Activated gamma-delta T cell (primary cell): ENCODE measurements around the gene NSUN4.
"Not testable (repeated sequence)": the region's sequence is repeated elsewhere in the genome, so short reads cannot be mapped to it uniquely, and the experiment has no call there.

ENCODE experiments used
- DNase-seq: peaks from one replicate; lab custom pipeline; 2025; lab: John Stamatoyannopoulos, UW

NSUN4 gene

DNA sequence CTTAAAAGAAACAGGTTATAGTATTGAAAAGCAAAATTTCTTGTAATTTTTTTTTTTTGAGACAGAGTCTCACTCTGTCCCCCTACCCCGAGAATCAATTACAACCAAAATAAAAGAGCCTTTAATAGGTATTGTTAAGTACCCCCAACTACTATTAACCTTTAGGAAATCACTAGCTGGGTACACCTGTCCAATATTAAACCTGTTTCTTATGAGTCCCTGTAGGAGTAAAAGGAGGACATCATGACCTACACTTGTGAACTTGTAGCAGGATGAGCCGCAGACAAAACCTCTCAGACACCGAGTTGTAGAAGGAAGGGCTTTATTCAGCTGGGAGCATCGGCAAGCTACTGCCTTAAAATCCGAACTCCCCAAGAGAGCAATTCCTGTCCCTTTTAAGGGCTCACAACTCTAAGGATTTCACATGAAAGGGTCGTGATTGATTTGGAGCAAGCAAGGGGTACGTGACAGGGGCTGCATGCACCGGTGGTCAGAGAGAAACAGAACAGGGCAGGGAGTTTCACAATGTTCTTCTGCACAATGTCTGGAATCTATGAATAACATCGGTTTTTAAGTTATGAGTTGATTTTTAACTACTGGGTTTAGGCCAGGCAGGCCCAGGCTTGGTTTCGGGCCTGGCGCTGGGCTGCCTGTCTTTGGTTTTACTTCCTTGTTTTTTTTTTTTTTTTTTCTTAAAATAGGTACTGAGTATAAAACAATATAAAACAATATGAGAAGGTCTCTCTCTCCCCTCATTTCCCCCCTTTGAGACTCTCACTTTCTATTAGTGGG is 15.1 kb upstream of the NSUN4 start:
- not testable (repeated sequence) for DNase-seq

DNA sequence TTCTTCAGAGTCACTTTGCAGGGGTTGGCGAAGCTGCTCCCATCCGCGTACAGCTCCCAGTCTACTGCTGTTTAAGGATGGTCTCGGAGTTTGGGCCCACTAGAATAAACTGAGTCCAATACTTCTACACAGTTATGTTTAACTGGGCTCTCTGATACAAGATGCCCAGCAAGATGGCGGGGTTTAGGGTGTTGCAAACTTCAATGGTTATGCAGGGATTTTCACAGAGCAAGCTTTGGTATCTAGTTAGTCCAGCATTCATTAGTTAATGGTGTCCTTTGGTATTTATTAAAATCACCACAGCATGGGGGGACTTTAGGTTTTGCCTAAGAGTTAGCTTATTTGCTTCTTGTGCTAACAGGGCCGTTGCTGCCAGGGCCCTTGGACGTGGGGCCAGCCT is 12.4 kb upstream of the NSUN4 start:
- DNase-seq, result not testable (repeated sequence)

DNA sequence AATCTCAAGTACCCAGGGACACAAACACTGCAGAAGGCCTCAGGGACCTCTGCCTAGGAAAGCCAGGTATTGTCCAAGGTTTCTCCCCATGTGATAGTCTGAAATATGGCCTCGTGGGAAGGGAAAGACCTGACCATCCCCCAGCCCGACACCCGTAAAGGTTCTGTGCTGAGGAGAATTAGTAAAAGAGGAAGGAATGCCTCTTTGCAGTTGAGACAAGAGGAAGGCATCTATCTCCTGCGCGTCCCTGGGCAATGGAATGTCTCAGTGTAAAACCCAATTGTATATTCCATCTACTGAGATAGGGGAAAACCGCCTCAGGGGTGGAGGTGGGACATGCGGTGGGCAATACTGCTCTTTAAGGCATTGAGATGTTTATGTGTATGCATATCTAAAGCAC is 10.8 kb upstream of the NSUN4 start:
- DNase-seq, result not testable (repeated sequence)

DNA sequence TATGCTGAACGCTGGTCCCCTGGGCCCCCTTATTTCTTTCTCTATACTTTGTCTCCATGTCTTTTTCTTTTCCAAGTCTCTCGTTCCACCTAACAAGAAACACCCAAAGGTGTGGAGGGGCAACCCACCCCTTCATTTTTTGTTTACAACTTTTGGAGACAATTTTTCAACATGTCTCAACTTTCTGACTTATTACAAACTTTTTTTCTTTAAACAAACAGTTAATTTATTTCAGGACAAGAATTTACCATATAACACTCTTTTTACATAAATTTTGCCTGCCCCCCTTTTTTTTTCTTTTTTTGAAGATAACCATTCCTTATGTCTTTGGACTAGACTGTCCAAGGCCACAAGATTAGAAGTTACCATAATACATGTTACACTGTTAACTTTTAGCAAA is 10.2 kb upstream of the NSUN4 start:
- not testable (repeated sequence) for DNase-seq

DNA sequence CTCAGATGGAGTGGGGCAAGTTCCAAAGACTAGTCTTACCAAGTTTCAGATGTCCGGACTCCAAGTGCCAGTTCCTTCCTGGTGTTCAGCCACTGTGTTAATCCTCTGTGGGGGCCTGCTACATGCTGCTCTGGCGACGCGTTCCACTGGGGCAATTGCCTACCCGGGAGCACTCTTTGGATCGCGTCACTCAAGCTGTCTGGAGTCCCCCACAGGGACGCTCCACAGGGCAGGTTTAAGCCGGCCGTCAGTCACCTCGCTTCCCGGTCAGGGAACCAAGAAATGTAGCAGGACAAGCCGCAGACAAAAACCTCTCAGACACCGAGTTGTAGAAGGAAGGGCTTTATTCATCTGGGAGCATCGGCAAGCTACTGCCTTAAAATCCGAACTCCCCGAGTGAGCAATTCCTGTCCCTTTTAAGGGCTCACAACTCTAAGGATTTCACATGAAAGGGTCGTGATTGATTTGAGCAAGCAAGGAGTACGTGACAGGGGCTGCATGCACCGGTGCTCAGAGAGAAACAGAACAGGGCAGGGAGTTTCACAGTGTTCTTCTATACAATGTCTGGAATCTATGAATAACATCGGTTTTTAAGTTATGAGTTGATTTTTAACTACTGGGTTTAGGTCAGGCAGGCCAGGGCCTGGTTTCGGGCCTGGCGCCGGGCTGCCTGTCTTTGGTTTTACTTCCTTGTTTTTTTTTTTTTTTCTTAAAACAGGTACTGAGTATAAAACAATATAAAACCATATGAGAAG is 8.6 kb upstream of the NSUN4 start:
- DNase-seq, result not testable (repeated sequence)

DNA sequence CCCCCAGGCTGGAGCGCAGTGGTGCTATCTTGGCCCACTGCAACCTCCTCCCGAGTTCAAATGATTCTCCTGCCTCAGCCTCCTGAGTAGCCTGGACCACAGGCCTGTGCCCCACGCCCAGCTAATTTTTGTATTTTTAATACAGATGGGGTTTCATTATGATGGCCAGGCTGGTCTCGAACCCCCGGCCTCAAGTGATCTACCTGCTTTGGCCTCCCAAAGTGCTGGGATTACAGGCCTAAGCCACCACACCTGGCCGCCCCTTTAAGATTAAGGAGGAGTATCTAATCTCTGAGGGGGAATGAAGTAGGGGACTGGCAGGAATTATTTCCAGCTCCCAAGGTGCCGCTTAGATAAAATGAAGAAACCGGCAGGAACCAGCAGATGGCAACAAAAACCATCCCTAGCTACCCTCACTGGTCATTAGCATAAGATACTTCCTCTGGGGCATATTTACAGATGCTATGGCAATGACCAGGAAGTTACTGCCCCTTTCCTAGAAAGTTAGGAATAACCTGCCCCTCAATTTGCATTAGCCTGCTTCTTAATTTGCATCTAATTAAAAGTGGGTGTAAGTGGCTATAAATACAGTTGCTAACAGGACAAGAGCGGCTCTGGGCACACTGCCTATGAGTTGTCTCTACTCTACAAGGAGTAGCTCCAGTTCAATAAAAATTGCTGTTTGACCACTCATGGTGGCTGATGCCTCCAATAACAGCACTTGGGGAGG is 7.1 kb upstream of the NSUN4 start:
- DNase-seq, result no peak

DNA sequence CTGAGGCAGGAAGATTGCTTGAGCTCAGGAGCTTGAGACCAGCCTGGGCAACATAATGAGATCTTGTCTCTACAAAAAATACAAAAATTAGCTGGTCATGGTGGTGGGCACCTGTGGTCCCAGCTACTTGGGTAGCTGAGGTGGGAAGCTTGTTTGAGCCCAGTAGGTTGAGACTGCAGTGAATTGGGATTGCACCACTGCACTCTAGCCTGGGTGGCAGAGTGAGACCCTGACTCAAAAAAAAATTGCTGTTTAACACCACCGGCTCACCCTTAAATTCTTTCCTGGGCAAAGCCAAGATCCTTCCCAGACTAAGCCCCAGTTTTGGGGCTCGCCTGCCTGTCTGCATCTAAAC is 6.6 kb upstream of the NSUN4 start:
- no peak for DNase-seq

DNA sequence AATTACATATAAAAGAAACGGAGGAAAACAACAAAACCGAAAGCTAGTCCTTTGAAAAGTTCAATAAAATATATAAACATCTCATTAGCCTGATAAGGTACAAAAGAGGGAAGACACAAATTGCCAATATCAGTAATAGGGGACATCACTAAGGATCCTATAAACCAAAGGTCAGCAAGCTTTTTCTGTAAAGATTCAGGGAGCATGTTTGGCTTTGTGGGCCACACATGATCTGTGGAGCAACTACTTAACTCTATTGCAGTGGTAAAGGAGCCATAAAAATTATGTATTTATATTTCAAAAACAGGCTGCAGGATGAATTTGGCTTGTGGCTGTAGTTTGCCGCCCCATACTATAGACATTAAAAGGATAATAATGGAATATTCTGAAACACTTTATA is 5.5 kb upstream of the NSUN4 start:
- no peak for DNase-seq

DNA sequence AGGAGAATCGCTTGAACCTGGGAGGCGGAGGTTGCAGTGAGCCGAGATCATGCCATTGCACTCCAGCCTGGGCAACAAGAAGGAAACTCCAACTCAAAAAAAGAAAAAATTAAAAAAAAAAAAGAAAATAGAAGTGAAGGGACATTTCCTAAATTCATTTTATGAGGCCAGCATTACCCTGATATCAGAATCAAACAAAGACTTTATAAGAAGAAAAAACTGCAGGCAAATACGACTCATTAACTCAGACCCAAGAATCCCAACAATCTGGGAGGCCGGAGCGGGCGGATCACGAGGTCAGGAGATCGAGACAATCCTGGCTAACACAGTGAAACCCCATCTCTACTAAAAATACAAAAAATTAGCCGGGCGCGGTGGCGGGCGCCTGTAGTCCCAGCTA is 3.2 kb upstream of the NSUN4 start:
- not testable (repeated sequence) for DNase-seq

DNA sequence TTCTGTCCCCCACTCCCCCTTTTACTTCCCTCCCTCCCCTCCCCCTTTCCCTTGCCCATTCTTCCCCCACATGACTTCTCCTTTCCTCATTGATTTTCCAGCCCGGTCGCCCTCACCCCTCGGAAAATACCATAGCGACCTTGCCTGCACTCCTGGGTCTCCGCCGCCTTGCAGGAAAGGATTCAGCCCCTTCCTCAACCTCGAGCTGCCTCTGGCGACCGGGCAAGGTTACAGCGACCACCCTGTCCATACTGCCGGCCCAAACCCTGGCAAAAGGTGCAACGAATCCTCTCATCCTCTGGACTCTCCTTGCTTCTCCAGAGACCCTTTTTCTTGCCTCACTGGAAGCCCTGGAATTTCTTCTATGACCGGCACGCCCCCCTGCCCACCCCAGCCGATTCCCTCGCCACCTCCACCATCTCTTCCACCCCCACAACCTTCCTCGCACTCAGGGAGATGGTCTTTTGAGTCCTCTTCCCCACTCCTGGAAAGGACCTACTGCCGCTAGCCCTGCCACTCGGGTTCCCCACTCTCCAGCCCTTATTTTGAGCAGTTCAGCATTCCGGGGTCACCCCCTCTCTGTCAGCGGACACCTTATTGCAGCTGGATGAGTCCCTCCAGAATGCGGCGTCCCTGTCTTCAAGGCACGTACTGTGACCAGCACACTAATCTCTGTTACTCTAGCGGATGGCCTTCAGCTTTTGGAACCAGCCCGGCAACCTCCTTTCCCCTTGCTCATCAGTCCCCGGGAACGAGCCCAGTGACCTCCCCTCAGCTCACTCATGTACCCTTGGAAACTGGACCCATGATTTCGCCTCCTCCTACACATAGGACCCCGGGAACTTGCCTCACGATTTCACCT is 846 bp downstream of the NSUN4 start:
- DNase-seq, result no peak

DNA sequence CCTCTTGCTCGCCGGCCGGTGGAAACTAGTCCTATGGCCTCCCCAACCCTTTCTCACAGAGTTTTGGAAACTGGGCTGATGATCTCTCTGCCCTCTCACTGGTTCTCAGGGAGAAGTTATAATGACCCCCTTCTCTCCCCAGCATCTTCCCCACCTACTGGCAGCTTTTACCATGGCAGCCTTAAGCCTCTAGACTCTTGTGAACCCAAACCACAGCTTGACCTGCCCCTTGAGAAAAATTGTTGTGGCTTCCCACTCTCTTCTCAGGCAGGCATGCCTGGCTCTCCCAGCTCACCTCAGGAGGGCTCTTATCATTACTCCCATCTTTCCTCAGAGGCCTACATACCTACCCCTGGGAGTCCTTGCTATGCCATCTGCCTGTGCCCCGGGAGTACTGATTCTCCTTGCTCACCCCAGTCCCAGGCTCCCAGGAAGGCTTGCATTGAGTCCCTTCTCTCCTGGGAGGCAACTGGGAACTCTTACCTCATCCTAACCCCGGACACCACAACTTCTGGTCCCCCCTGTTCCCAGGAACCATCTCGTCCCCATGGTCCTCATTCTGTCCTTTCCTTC is 1.6 kb downstream of the NSUN4 start:
- DNase-seq, result no peak

DNA sequence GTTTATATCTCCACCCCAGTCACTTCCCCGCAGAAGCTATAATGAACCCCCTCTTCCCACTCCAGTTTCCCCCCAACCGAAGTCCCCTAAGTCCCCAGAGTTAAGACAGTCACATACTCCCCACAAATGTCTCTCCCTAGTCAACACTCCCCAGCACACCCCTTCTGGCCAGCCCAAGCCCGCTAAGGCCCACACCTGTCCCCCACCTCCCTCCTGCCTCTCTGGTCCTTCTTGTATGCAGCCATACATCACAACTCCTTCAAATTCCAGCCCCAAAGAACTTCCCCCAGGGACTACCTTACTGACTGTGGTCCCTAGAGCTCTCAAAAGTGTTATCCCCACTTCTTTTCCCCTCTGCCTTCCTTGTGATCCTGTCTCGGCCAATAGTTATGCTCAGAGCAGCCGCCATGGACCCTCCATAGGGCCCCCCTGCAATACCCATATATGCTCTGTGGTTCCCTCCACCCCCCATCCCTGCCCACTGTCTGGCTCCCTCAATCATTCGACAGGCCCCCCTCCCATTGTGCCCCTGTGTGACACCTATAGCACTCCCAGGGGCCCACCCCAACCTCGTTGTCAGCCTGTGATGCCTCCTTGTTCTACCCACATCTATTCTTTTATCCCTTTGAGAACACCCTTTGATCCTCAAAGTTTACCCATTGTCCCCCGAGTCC is 2.2 kb downstream of the NSUN4 start:
- no peak for DNase-seq

DNA sequence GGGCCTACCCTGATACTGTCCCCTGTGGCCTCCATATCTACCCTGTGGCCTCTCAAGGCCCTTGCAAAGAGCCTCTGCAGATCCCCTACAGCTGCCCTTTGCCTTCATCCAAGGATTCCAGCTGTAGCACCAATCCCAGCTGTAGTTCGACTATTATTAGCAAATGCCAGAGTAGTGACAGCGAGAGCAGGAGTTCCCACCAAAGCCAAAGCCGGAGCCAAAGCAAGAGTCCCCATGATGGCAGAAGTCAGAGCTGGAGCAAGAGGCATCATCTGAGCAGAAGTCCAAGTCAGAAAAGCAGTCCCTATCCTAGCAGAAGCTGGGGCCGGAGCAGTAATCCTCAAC is 2.7 kb downstream of the NSUN4 start:
- no peak for DNase-seq

DNA sequence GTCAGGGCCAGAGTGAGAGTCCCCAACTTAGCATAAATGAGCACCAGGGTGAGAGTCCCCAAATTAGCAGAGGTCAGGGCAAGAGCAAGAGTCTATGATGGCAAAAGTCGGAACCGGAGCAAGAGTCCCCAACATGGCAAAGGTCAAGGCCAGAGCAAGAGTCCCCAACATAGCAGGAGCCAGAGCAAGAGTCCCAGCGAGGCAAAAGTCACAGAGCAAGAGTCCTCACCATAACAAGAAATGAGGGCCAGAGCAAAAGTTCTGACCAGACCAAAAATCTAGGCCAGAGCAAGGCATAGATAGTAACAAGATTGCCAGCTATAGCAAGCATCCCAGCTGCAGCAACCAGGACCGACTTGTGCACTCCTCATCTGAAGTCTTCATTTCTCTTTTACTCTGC is 3.1 kb downstream of the NSUN4 start:
- no peak for DNase-seq

DNA sequence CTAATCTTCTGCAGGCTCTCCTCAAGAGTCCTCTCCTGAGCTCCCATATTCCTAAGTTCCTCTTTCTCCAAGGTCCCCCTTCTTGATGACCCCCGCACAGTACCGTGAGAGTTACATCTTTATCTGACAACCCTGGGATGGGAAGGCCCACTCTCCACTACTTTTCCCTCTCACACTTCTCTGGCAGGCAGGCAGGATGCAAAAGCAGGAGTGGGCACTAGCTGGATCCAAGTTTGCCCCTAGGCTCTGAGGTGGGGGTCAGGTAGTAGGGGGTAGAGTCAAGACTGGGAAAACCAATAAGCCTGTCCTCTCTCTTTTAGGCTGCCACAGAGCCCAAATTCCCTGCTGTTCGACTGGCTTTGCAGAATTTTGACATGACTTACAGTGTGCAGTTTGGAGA is 3.9 kb downstream of the NSUN4 start:
- no peak for DNase-seq

DNA sequence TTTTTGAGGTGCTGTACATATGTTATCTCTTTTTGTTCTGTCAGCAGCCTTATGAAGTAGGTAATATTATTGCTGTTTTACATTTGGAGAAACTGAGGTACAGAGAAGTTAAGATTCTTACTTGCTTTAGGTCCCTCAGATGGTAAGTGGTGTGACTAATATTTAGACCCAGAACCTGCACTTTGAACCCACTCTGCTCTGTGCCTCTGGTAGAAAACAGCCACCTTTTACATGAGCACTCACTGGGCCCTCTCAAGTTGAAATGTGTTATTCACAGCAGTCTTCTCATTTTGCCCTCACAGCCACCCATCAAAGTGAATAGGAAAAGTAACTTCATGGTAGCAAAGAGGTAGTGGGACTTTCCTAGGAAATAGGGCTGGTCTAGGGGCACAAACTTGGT is 4.7 kb downstream of the NSUN4 start:
- DNase-seq, result no peak

DNA sequence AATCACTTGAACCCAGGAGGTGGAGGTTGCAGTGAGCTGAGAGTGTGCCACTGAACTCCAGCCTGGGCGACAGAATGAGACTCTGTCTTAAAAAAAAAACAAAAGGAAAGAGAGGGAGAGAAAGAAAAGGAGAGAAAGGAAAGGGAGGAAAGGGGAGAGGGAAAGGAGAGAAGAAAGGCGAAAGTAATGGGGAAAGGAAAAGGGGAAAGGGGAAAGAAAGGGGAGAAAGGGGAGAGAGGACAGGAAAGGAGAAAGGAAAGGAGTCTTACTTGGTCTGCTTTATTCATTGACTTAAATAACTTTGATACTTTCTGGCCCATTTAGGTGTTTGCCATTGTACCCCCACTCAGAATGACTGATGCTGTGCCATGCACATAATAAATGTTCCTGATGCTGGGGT is 11.8 kb downstream of the NSUN4 start:
- no peak for DNase-seq

DNA sequence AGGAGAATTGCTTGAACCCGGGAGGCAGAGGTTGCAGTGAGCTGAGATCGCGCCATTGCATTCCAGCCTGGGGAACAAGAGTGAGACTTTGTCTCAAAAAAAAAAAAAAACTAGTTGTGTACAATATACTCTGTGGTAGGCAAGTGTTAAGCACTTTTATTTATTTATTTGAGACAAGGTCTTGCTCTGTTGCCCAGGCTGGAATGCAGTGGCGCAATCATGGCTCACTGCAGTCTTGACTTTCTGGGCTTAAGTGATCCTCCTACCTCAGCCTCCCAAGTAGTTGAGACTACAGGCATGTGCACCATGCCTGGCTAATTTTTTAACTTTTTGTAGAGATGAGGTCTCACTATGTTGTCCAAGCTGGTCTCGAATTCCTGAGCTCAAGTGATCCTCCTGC is 15.3 kb downstream of the NSUN4 start:
- not testable (repeated sequence) for DNase-seq

DNA sequence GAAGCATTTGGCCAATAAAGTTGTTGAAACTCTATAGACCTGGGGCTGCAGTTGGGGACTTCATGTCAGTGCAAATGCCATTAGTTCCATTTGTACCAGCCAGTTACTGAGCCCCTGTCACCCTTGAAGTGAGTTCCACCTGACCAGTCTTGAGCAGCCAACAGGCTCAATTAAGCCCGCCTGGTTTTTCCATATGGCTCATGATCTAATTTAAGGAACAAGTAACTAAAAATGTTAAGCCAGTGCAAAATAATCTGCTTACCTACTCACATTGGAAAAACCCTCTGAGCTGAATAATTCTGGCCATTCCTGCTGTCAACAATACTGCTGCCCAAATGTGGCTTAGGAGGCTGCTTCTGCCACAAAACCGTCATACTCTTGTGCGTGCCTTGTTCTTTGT is 21.6 kb downstream of the NSUN4 start:
- DNase-seq, result no peak

DNA sequence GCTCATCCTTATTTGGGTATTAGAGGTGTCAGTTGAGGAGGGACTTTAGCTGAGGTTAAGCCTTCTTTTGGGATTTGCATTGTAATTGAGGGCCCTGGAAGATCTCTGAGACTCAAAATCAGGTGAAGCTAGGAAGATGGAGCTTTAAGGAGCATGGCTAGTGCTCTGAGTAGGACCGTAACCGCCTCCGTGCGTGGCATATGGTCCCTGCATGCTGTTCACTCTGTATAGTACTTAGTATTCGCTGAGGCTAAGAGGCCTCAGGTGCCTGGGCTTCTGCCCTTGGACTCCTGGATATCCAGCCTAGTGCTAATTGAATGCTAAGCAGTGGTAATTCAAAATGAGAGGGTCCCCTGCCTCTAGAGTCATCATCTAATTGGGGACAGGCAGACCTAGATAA is 22.5 kb downstream of the NSUN4 start:
- no peak for DNase-seq

DNA sequence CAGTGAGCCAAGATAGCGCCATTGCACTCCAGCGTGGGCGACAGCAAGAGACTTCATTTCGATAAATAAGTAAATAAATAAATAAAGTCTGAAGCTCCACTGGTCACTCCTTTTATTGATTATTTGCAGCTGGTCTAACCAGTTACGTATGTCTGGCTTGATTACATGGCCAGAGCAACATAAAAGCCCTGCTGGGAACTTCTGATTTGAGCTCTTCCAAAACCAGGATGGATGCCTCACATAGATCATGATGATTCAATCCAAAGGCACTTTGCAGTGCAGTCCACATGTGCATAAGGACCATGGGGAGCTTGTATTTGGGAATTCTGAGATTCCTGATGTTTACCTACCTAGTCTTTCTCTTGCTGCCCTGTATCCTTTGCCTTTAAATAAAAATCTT is 24.0 kb downstream of the NSUN4 start:
- DNase-seq, result no peak
